ENCODE measurements around the gene FBXW12. TPM values are rescaled to one million over a fixed set of nuclear protein-coding genes. Genes with fewer than 3 reads are reported as not detected.

The FBXW12 gene
- total RNA-seq, 1 donor from 2014 or later: not detected

DNA sequence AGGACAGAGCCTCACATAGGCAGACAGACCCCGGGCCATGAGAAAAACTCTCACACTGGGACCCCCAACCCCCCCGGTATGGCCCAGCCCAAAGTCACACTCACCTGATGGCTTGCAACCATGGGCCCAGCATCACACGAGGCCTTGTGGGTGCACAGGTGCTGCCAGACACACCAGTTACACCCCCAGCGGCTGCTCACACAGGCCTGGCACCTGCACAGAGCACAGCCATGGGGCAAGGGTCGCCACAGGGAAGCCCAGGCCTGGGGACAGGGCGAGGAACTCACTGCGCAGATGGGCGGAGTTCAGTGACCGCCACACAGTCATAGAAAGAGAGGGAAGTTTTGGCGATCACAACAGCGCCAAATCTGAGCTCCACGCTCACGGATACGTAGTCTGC lies 48.5 kb downstream of the FBXW12 start:
- DNase-seq (ENCODE audit: low read depth in 2 of 2): no peak

DNA sequence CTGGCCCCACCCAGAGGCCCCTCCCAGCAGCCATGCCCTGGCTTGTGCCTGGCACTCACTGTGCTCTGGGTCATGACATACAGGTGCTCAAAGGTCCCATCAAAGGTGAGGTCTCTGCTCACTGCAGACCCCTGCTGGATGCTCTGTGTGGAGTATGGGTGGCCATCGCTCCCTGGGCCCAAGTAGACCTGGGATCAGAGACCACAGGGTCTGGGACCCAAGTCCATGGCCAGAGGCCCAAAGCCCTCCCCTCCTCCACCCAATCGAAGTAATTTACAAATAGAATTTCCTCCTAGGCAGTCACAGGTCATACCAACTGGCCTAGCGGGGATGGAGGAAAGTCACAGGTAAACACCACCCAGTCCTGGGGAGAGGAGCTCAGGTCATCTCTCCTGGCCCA lies 50.3 kb downstream of the FBXW12 start:
- no peak for DNase-seq (ENCODE audit: low read depth in 2 of 2)

GRCh38 chr3:48422681-48423080 lies 50.7 kb downstream of the FBXW12 start:
- no peak for DNase-seq (ENCODE audit: low read depth in 2 of 2)

- no peak for DNase-seq (ENCODE audit: low read depth in 2 of 2)
These were observed 51.3 kb downstream of the FBXW12 start for GRCh38 chr3:48423241-48423882.

GRCh38 chr3:48423883-48424695 lies 52.1 kb downstream of the FBXW12 start:
- DNase-seq (ENCODE audit: low read depth in 2 of 2): no peak

- DNase-seq (ENCODE audit: low read depth in 2 of 2): no peak
These were observed 53.3 kb downstream of the FBXW12 start for GRCh38 chr3:48425281-48425812.

DNA sequence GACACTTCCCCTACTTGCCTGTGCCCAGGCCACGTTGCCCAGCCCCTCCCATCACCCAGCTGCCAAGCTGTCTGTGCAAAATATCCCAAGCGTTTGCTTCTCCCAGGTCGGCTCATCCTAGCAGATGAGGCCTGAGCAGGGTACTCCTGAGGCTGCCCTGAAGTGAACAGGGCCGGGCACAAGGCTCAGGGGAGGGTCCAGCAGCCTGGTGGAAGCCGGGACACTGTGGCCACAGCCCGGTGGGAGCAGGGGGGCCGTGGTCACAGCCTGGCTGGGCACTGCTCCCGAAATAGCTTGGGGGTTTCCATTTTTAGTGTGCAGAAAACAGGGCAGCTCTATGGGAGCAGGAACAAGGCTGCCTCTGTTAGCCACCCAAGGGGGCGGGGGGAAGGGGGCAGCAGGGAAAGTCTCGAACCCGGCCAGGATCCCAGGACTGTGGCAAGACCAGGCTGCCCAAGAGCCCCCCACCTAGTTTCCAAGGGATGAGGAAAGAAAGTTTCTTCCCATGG lies 54.4 kb downstream of the FBXW12 start:
- DNase-seq (ENCODE audit: low read depth in 2 of 2): no peak

DNA sequence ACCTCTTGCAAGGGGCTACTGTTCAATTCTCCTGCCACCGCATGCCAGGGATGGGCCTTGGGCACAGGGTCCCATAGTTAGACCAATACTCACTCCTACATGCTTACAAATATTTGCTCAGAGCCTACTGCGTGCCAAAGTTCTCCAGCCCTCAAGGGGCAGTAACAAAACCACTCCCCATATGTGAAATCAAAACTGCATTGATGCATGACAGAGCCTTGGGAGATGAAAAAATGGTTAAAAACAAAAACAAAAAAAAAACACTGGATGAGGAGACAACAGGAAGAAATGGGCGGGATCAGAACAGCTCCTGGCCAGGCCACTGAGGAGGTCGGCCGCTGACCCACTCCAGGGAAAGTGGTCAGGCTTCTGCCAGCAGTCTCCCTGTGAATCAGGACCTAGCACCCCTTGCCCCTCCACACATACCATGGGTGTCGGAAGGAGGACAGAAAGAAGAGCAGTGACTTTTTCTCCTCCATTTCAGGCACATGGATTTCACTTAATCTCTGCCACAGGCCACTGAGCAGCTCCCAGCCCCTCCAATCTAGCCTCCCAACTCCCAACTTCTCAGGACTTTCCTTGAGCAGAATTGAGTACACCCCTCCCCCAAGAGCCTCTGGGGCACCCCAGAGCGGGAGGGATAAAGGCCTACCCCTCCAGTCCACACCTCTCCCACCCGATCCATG lies 55.1 kb downstream of the FBXW12 start:
- DNase-seq (ENCODE audit: low read depth in 2 of 2): no peak

DNA sequence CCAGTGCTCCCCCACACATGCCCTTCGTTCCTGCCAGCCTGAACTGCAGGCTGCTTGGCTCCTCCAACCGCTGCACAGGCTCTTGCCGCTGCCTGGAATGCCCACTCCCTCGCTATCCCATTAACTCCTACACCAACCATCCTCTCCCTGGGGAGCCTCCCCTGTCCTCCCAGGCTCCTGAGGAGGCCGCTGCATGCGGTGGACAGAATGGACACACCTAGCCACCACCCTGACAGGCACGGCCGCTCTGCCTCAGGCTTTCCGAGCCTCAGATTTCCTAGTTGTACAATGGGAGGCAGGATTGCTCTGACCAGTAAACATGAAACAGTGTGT lies 55.6 kb downstream of the FBXW12 start:
- no peak for DNase-seq (ENCODE audit: low read depth in 2 of 2)

DNA sequence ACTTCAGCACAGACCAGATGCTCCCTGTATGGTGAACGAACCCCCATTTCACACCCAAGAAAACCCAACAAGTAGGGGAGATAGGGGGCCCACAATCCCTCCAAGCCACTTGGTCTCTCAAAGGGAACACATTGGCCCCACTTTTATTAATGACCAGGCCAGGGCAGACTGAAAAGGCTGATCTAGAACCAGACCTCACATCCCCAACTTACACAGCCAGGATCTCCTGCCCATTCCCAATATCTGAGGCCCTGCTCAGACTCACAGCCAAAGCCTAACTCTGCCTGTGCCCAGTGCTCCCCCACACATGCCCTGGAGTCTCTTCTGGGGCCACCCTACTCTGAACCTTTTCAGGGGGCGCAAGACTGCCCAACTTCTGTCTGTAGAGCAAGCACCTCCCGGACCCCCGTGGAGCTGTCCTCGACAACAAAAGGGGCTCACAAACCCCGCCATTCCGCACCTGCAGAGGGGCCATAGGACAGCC lies 56.1 kb downstream of the FBXW12 start:
- DNase-seq (ENCODE audit: low read depth in 2 of 2): no peak

GRCh38 chr3:48428572-48429316 lies 56.7 kb downstream of the FBXW12 start:
- peak; percentile 34 to 35 for DNase-seq (ENCODE audit: low read depth in 2 of 2)

DNA sequence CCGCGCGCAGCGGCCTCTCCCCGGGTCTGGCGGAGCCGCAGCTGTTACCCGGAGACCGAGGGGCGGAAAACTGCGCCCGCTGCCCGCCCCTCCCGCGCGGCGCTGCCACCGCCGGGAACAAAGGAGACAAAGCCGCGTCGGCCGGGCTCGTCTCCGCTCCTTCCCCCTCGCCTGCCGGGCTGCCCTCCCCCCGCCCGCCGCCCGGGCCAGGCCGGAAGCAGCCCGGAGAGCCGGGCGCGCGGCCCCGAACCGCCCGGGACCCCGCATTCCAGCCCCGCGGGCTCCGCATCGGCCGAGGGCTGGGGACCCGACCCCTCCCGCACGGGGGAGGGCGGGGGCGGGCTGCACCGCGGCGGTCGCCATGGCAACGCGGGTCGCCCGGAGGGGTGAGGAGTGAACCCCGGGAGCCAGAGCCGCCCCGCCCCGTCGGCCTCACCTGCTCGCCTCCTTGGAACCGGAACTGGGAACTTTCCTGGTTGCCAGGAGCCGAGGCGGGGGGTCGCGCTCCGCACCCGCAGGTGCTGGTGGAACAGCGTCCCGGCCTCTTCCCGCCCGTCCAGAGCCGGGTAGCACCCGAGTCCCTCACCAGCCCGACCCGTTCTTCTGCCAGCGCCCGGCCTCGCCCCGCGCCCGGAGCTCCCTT lies 57.4 kb downstream of the FBXW12 start:
- DNase-seq (ENCODE audit: low read depth in 2 of 2): peak; percentile 37 to 50

- DNase-seq (ENCODE audit: low read depth in 2 of 2): peak in 1 of 2 donors; percentile 55
These were observed 58.1 kb downstream of the FBXW12 start, which contains the start of gene PLXNB1 for GRCh38 chr3:48429960-48430707. PLXNB1 (minus strand) TSS chr3:48430086; CDS start chr3:48424611, 5,475 bp downstream.

DNA sequence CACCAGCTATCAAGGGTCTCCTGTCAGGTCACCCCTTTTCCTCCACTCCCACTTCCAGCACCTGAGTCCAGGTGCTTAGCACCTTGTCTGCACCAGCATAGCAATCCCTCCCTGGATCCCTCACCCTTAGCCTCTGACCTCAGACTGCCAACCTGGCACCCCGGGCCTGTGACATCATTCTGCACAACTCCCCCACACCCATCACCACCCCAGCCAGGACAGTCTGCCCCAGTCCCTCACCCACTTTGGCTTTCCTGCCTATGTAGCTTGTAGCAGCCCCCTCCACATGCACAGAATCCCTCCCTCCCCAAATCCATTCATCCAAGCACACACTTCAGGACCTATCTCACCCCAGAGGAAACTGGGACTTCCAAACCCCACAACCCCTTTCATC lies 58.7 kb downstream of the FBXW12 start:
- no peak for DNase-seq (ENCODE audit: low read depth in 2 of 2)

DNA sequence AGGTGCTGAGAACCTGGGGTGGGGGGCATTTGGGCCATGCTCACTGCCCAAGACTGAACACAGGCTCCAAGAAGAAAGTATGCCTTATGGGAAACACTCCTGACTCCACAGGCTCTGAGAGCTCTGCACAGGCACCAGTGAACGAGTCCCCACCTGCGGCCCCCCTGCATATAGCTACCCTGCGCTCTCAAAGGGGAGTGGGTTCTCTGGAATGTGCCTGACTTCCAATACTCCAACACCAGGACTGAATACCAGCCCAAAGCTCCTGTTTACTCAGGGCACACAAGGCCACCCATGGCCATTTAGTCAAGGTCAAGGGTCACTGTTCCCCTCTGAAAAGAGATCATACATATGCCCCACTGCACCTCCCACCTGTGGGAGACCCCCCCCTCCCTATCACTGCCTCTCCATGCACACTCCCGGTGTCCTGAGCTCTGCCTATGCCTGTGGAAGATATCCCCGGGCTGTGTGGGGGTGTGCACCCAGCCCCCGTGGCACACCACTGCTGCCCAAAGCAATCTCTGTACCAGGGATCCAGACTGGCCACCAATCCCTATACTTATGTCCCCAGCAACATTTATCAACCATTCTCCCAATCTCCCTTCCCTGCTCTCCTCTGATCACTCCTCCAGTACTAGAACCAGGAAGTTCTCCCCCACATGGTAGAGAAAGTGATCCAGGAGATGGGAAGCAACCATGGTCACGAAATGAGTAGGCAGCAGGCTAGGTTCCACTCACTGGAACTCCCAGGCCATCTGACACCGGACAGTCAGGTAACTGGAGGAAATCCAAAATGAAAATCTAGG lies 59.4 kb downstream of the FBXW12 start:
- DNase-seq (ENCODE audit: low read depth in 2 of 2): no peak

DNA sequence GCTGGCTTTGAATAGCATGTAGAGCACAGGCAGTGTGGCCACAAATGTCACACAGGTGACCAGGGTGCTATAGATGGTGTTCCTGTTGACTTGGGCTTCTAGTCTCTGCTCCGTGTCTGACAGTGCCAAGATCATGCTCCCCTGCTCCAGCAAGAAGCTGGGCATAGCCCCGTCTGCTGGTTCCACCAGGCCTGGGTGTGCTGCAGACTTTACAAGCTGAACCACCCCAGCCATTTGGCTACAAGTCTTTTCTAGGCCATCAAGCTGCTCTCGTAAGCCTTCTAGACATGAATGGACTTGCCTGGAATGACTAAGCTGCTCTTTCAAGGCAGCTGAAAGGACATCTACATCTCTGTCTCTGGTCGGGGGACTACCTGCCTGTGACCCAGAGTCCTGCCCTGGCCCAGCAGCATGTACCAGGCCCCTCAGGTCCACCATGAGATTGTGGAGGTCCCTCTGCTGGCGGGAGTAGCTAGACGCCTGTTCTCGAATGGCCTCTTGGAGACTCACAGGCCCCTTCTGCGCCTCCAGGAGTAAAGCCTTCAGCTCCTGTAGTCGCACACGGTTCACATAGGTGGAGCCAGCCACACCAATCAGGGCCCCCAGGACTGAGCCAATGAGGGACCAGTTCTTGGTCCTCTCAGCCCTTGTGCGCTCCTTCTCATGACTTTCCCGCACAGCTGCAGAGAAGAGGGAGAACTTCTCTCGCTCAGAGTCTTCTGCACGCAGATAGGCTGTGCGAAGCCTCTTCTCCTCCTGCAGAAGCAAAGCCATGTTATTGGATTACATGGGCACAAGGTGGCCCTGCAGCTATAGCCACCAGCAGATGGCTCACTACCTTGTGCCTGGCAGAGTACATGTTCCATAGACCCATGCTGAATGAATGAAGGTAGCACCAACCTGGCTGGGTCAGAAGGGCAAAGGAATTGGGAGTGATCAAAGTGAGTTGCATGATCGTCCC lies 60.7 kb downstream of the FBXW12 start:
- DNase-seq (ENCODE audit: low read depth in 2 of 2): peak; percentile 18 to 39

DNA sequence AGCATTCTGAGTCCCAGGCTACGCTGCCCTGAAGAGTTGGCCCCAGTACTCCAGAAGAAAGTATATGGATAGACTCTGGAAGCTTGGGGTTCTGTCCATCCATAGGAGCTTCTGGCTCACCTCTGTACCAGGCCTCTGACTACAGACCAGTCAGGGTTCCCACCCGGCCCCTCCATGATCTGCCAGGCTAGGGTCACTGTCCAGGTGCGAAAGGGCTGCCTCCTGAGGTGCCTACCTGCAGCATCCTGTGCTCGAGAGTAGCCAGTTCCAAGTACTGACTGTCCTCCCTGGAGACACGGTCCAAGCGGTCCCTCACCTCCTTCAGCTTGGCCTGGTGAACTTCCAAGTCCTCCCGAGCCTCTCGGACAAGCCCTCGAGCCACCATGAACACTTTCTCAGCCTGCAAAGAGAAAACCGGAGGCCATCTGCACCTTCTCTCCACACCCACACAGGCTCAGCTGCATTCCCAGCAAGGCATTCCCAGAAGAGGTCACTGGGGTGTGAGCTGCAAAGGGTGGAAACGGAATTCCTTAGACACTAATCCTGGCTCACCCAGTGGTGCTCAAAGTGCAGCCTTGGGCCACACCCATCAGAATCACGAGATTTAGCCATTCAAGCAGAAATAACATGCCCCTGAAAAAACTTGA lies 61.6 kb downstream of the FBXW12 start:
- DNase-seq (ENCODE audit: low read depth in 2 of 2): peak in 1 of 2 donors; percentile 51

Data from lung microvascular endothelial cell (primary cell).